OCI-LY7 (cell line): ENCODE measurements around the gene ZBTB42.

ENCODE experiments used
- EZH2phosphoT487 ChIP-seq: fragments of 200-600 bp; sonication (generic); IDR thresholded peaks from 2 replicates; pipeline ENCODE4 v1.6.1; 2018; ENCODE audit warnings: low read depth, borderline replicate concordance, mild to moderate bottlenecking, mixed run types, antibody characterized with exemption, low read length, moderate library complexity, mixed read lengths
- TF ChIP-seq, protein P1 (sequence below): fragments of 200-600 bp; sonication (generic); conservative IDR thresholded peaks from 2 replicates; pipeline ENCODE4 v1.5.1; 2014; ENCODE audit warnings: mild to moderate bottlenecking, antibody characterized with exemption, low read length, moderate library complexity, mixed read lengths

DNA sequence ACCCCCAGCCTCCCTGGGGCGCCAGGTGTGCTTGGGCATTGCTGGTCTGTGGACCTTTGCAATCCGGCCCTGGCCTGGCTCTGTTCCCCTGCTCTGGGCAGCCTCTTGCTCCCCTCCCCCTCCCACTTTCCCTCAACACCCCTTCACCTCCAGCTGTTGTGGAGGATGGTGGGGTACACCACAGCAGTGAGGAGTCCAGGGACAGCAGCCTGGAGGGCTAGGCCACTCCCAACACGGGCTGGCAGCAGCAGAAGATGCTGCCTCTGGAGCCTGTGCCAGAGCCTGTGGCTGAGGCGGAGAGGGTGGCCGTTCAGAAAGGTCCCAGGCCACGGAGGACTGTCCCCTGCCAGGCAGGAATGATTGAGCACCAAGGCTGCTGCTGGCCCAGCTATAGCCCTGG, 7.6 kb downstream of the ZBTB42 start:
- TF ChIP-seq, protein P1, sequence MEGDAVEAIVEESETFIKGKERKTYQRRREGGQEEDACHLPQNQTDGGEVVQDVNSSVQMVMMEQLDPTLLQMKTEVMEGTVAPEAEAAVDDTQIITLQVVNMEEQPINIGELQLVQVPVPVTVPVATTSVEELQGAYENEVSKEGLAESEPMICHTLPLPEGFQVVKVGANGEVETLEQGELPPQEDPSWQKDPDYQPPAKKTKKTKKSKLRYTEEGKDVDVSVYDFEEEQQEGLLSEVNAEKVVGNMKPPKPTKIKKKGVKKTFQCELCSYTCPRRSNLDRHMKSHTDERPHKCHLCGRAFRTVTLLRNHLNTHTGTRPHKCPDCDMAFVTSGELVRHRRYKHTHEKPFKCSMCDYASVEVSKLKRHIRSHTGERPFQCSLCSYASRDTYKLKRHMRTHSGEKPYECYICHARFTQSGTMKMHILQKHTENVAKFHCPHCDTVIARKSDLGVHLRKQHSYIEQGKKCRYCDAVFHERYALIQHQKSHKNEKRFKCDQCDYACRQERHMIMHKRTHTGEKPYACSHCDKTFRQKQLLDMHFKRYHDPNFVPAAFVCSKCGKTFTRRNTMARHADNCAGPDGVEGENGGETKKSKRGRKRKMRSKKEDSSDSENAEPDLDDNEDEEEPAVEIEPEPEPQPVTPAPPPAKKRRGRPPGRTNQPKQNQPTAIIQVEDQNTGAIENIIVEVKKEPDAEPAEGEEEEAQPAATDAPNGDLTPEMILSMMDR: no peak
- TF ChIP-seq EZH2phosphoT487: no peak
